HL-60 (cell line): ENCODE measurements around the gene IFRD2.

Experiments used
- DNase-seq, 2 experiments: peaks; one replicate each; pipeline ENCODE4 v3.0.0-alpha.2; 2010 to 2020; ENCODE audit warnings: low read depth in 1 of 2, low spot score in 1 of 2
- H3K27ac ChIP-seq: fragments of 250-450 bp; sonication (Bioruptor Pico); replicated peaks from 2 replicates; pipeline ENCODE4 v1.5.1; 2020; ENCODE audit warnings: mild to moderate bottlenecking, moderate library complexity
- H3K27me3 ChIP-seq: fragments of 250-450 bp; sonication (Bioruptor Pico); 2 replicates; pipeline ENCODE4 v1.5.1; 2021; ENCODE audit warnings: mild to moderate bottlenecking, moderate library complexity; ENCODE audit not compliant: insufficient read depth, poor library complexity, severe bottlenecking
- H3K4me3 ChIP-seq: replicated peaks from 2 replicates; pipeline ENCODE4 v1.5.1; 2011; ENCODE audit warnings: mild to moderate bottlenecking, control low read depth, low read length; ENCODE audit not compliant: insufficient read depth
- CTCF ChIP-seq: IDR thresholded peaks from one replicate; pipeline ENCODE4 v1.5.1; 2011; ENCODE audit warnings: low read length, control low read depth, inconsistent platforms; ENCODE audit not compliant: insufficient read depth
- GABPA ChIP-seq: IDR thresholded peaks from 2 replicates; pipeline ENCODE4 v1.6.1; 2012; ENCODE audit warnings: low read depth
- POLR2AphosphoS5 ChIP-seq: IDR thresholded peaks from 2 replicates; pipeline ENCODE4 v1.6.1; 2012; ENCODE audit warnings: low read depth
- REST ChIP-seq: IDR thresholded peaks from 2 replicates; pipeline ENCODE4 v1.6.1; 2012; ENCODE audit warnings: low read depth; ENCODE audit not compliant: insufficient replicate concordance
- SPI1 ChIP-seq: IDR thresholded peaks from 2 replicates; pipeline ENCODE4 v1.6.1; 2012; ENCODE audit warnings: low read depth, mild to moderate bottlenecking, borderline replicate concordance

IFRD2 gene

GRCh38 chr3:50276762-50277101 lies 15.5 kb downstream of the IFRD2 start:
- DNase-seq: no peak
- H3K4me3 ChIP-seq: no peak overlapping the region

DNA sequence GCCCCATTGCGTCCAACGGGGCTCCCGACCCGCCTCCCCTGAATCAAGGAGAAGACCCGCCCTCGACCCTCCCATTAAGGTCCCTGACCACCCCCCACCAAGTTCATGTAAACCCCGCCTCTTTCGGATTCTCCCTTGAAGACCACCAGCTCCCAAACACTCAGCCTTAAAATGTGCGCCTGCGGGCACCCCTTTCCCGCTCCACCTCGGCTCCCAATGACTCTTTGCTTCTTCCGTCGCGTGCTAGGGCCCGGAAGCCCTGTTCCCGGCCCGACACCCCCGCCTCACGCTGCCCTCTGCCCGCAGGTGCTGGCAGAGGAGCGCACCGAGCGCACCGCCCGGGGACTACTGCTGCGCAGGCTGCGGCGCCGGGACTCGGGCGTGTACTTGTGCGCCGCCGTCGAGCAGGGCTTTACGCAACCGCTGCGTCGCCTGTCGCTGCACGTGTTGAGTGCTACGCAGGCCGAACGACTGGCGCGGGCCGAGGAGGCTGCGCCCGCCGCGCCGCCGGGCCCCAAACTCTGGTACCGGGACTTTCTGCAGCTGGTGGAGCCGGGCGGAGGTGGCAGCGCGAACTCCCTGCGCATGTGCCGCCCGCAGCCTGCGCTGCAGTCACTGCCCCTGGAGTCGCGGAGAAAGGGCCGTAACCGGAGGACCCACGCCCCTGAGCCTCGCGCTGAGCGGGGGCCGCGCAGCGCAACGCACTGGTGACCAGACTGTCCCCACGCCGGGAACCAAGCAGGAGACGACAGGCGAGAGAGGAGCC lies 16.1 kb downstream of the IFRD2 start:
- Histone ChIP-seq H3K4me3 (no peak overlapping the region), H3K27me3 (peaks cover 34% of the 10 kb centered on the region), H3K27ac (no peak overlapping the region)
- DNase-seq: peak in 1 of 2 experiments; percentile 33
- no peak for TF ChIP-seq GABPA

More at GRCh38 chr3:50276762-50277101, 15.5 kb downstream of the IFRD2 start:
- Histone ChIP-seq H3K27ac (no peak overlapping the region), H3K27me3 (peaks cover 34% of the 10 kb centered on the region)
- no peak for TF ChIP-seq SPI1
- TF ChIP-seq POLR2AphosphoS5: no peak
- no peak for TF ChIP-seq GABPA
- TF ChIP-seq CTCF: no peak

- H3K4me3 ChIP-seq: no peak overlapping the region
- DNase-seq: no peak
- TF ChIP-seq POLR2AphosphoS5 (no peak), CTCF (no peak), GABPA (no peak), SPI1 (no peak), REST (no peak)
- H3K27ac ChIP-seq: no peak overlapping the region
- peaks cover 34% of the 10 kb centered on the region for H3K27me3 ChIP-seq
Observed at GRCh38 chr3:50275141-50275995, 16.9 kb downstream of the IFRD2 start.

GRCh38 chr3:50274371-50275104 lies 17.7 kb downstream of the IFRD2 start:
- DNase-seq: peak in 1 of 2 experiments; percentile 79
- Histone ChIP-seq H3K27me3 (peaks cover 34% of the 10 kb centered on the region), H3K27ac (no peak overlapping the region), H3K4me3 (no peak overlapping the region)
- TF ChIP-seq CTCF (peak; percentile 83), SPI1 (no peak), REST (no peak)
